Activated CD4-positive, alpha-beta T cell treated with anti-CD3 and anti-CD28 coated beads, Interleukin-10, Interleukin-2, amounts not matched to agents 100 ng/mL and 50 ng/mL, durations not matched to agents 16 hours and 8 hours (primary cell): ENCODE results near the gene ONECUT2.

Source experiments
- DNase-seq: peaks from one replicate; pipeline ENCODE4 v3.0.0-alpha.2; 2020

Gene ONECUT2

GRCh38 chr18:57533006-57533867, 98.1 kb downstream of the ONECUT2 start:
- DNase-seq: no peak

- no peak for DNase-seq
These were observed 98.8 kb downstream of the ONECUT2 start for GRCh38 chr18:57533868-57534510.

- no peak for DNase-seq
These were observed 99.3 kb downstream of the ONECUT2 start for GRCh38 chr18:57534511-57534909.

- DNase-seq: no peak
These were observed 103.4 kb downstream of the ONECUT2 start for GRCh38 chr18:57538614-57539013.

- DNase-seq: no peak
These were observed 104.5 kb downstream of the ONECUT2 start for GRCh38 chr18:57539702-57540101.
